ENCODE data around the gene GNPTG.

Gene GNPTG

GRCh38 chr16:1361685-1362360, 10.1 kb downstream of the GNPTG start:
- Histone ChIP-seq H3K9ac (ENCODE audit: low read length) (no peak overlapping the region), H3K27me3 (ENCODE audit: control insufficient read depth, insufficient read depth, low read length) (no peaks in the 10 kb centered on the region), H3K36me3 (ENCODE audit: control insufficient read depth, insufficient read depth, low read length) (no peaks in the 10 kb centered on the region)

DNA sequence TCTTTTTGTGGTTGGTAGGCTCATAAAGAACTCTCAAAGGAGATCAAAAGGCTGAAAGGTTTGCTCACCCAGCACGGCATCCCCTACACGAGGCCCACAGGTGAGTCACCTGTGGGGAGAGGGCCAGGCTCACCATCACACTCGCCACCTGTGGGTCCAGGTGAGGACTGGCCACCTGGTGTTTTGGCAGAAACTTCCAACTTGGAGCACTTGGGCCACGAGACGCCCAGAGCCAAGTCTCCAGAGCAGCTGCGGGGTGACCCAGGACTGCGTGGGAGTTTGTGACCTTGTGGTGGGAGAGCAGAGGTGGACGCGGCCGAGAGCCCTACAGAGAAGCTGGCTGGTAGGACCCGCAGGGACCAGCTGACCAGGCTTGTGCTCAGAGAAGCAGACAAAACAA, 11.1 kb downstream of the GNPTG start:
- Histone ChIP-seq H3K4me1 (ENCODE audit: control insufficient read depth, insufficient read depth, low read length) (no peaks in the 10 kb centered on the region), H3K27me3 (ENCODE audit: control insufficient read depth, insufficient read depth, low read length) (no peaks in the 10 kb centered on the region), H3K4me3 (ENCODE audit: low read length) (no peak overlapping the region), H3K36me3 (ENCODE audit: control insufficient read depth, insufficient read depth, low read length) (no peaks in the 10 kb centered on the region), H3K9ac (ENCODE audit: low read length) (no peak overlapping the region), H3K9me3 (ENCODE audit: control insufficient read depth, low read length) (no peaks in the 10 kb centered on the region)

More at GRCh38 chr16:1361685-1362360, 10.1 kb downstream of the GNPTG start:
- Histone ChIP-seq H3K4me3 (ENCODE audit: low read length) (no peak overlapping the region), H3K9me3 (ENCODE audit: control insufficient read depth, low read length) (no peaks in the 10 kb centered on the region), H3K4me1 (ENCODE audit: control insufficient read depth, insufficient read depth, low read length) (no peaks in the 10 kb centered on the region)

GRCh38 chr16:1363501-1364041, 11.8 kb downstream of the GNPTG start:
- Histone ChIP-seq H3K27me3 (ENCODE audit: control insufficient read depth, insufficient read depth, low read length) (no peaks in the 10 kb centered on the region), H3K36me3 (ENCODE audit: control insufficient read depth, insufficient read depth, low read length) (no peaks in the 10 kb centered on the region), H3K9ac (ENCODE audit: low read length) (no peak overlapping the region), H3K4me1 (ENCODE audit: control insufficient read depth, insufficient read depth, low read length) (no peaks in the 10 kb centered on the region), H3K9me3 (ENCODE audit: control insufficient read depth, low read length) (no peaks in the 10 kb centered on the region), H3K4me3 (ENCODE audit: low read length) (no peak overlapping the region)

GRCh38 chr16:1364510-1364909, 12.8 kb downstream of the GNPTG start:
- no peaks in the 10 kb centered on the region for H3K4me1 ChIP-seq (ENCODE audit: control insufficient read depth, insufficient read depth, low read length)
- no peaks in the 10 kb centered on the region for H3K36me3 ChIP-seq (ENCODE audit: control insufficient read depth, insufficient read depth, low read length)
- H3K9ac ChIP-seq (ENCODE audit: low read length) = no peak overlapping the region
- H3K27me3 ChIP-seq (ENCODE audit: control insufficient read depth, insufficient read depth, low read length) = no peaks in the 10 kb centered on the region
- no peaks in the 10 kb centered on the region for H3K9me3 ChIP-seq (ENCODE audit: control insufficient read depth, low read length)
- H3K4me3 ChIP-seq (ENCODE audit: low read length) = no peak overlapping the region

GRCh38 chr16:1366060-1366711, 14.5 kb downstream of the GNPTG start:
- no peak overlapping the region for H3K4me3 ChIP-seq (ENCODE audit: low read length)
- H3K36me3 ChIP-seq (ENCODE audit: control insufficient read depth, insufficient read depth, low read length) = no peaks in the 10 kb centered on the region
- no peaks in the 10 kb centered on the region for H3K4me1 ChIP-seq (ENCODE audit: control insufficient read depth, insufficient read depth, low read length)
- no peaks in the 10 kb centered on the region for H3K9me3 ChIP-seq (ENCODE audit: control insufficient read depth, low read length)
- H3K9ac ChIP-seq (ENCODE audit: low read length) = no peak overlapping the region
- no peaks in the 10 kb centered on the region for H3K27me3 ChIP-seq (ENCODE audit: control insufficient read depth, insufficient read depth, low read length)

DNA sequence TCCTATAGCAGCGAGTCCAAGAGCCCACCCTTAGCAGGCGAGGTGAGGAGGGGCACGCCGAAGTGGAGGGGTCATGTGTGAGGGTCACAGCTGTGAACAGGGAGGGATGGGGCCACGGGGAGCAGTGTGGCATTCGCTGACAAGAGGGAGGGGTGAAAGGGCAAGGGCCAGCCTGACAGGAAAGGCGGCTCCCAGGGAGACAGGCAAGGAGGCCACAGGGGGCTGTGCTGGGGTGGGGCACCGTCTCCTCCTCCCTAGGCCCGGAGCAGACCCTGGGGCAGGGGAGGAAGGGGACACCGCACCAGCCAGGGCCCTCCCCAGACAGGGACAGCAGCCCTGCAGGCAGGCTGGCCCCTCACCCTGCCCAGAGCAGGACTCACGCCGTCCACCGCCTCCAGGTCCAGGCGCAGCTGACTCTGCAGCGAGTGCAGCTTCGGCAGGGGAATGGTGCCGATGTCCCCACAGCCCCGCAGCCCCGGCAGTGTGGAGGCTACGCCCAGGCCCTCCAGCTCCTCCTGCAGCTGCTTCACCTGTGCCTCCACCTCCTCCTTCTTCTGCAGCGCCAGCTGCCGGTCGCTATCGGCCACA, 15.1 kb downstream of the GNPTG start:
- no peaks in the 10 kb centered on the region for H3K9me3 ChIP-seq (ENCODE audit: control insufficient read depth, low read length)
- no peak overlapping the region for H3K4me3 ChIP-seq (ENCODE audit: low read length)
- no peaks in the 10 kb centered on the region for H3K27me3 ChIP-seq (ENCODE audit: control insufficient read depth, insufficient read depth, low read length)
- H3K4me1 ChIP-seq (ENCODE audit: control insufficient read depth, insufficient read depth, low read length) = no peaks in the 10 kb centered on the region
- no peaks in the 10 kb centered on the region for H3K36me3 ChIP-seq (ENCODE audit: control insufficient read depth, insufficient read depth, low read length)
- H3K9ac ChIP-seq (ENCODE audit: low read length) = no peak overlapping the region

DNA sequence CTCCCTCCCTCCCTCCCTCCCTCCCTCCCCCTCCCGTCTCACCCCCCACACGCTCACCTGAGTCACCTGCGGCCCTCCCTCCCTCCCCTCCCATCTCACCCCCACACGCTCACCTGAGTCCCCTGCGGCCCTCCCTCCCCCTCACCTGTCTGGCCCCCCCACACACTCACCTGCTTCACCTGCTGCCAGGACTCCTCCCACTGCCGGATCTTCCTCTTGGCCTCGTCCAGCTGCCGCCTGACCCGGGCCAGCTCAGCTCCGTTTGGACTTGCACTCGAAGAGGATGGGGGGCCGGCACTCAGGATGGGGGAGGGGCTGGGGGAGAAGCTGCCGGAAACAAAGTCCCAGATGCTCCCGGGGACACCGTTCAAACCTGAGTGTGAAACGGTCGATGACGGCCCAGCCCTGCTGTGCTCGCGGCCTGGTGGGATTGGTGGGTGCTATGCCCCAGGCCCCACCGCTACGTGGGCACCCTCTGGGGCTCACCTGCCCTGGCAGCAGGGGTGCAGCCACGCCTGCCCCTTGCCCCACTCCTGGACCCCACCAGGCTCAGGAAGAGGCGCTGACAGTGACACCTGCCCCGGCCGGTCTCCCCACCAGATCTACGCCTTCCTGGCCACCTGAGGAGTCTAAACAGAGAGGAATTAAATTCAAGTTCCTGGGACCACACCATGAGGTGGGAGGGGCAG, 15.9 kb downstream of the GNPTG start:
- no peak overlapping the region for H3K4me3 ChIP-seq (ENCODE audit: low read length)
- H3K4me1 ChIP-seq (ENCODE audit: control insufficient read depth, insufficient read depth, low read length) = no peaks in the 10 kb centered on the region
- no peaks in the 10 kb centered on the region for H3K9me3 ChIP-seq (ENCODE audit: control insufficient read depth, low read length)
- H3K9ac ChIP-seq (ENCODE audit: low read length) = no peak overlapping the region
- H3K27me3 ChIP-seq (ENCODE audit: control insufficient read depth, insufficient read depth, low read length) = no peaks in the 10 kb centered on the region
- H3K36me3 ChIP-seq (ENCODE audit: control insufficient read depth, insufficient read depth, low read length) = no peaks in the 10 kb centered on the region

GRCh38 chr16:1371054-1371978, 19.6 kb downstream of the GNPTG start:
- no peaks in the 10 kb centered on the region for H3K36me3 ChIP-seq (ENCODE audit: control insufficient read depth, insufficient read depth, low read length)
- H3K9ac ChIP-seq (ENCODE audit: low read length) = no peak overlapping the region
- no peaks in the 10 kb centered on the region for H3K9me3 ChIP-seq (ENCODE audit: control insufficient read depth, low read length)
- H3K4me3 ChIP-seq (ENCODE audit: low read length) = no peak overlapping the region
- no peaks in the 10 kb centered on the region for H3K4me1 ChIP-seq (ENCODE audit: control insufficient read depth, insufficient read depth, low read length)
- no peaks in the 10 kb centered on the region for H3K27me3 ChIP-seq (ENCODE audit: control insufficient read depth, insufficient read depth, low read length)

GRCh38 chr16:1372292-1372950, 20.7 kb downstream of the GNPTG start:
- Histone ChIP-seq H3K4me1 (ENCODE audit: control insufficient read depth, insufficient read depth, low read length) (no peaks in the 10 kb centered on the region), H3K9me3 (ENCODE audit: control insufficient read depth, low read length) (no peaks in the 10 kb centered on the region), H3K9ac (ENCODE audit: low read length) (no peak overlapping the region), H3K27me3 (ENCODE audit: control insufficient read depth, insufficient read depth, low read length) (no peaks in the 10 kb centered on the region), H3K36me3 (ENCODE audit: control insufficient read depth, insufficient read depth, low read length) (no peaks in the 10 kb centered on the region), H3K4me3 (ENCODE audit: low read length) (no peak overlapping the region)

DNA sequence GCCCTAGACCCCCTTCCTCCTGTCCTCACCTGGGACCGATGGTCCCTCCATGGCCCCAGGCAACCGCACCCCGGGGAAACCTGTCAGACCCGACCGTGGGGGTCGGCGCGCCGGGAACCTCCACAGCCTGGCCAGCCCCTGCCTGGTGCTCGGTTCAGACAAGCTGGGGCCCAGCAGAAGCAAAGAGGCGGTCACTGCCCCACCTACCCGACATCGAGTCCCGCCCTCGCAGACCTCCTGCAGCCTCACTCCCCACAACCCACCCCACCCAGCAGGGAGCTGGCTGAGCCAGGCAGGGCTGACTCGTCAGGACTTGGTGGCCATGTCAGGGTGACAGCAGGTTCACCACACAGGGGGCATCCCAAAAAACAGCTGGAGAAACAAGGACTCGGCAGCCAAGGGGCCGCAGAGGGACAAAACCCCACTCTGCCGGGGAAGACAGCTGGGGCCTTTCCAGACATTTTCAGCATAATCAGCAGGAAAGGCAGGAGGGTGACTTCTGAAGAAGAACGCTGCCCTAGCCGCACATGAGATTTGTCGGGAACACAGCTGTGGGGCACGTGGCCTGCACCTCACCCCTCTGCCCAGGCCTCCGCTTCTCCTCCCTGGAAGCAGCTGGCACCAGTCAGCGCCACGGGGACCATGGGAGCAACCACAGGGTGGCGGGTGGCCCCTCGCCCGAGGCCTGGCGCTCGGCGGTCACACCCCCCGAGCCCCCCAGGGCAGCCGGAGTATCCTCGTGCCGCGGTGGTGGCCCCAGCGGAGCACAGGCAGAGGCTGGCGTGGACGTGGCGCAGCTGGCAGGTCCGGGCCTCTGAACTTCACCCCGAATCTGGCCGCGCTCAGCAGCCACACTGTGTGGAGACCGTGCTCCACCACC, 22.9 kb downstream of the GNPTG start:
- no peak overlapping the region for H3K4me3 ChIP-seq (ENCODE audit: low read length)
- H3K4me1 ChIP-seq (ENCODE audit: control insufficient read depth, insufficient read depth, low read length) = peaks cover 11% of the 10 kb centered on the region
- no peaks in the 10 kb centered on the region for H3K9me3 ChIP-seq (ENCODE audit: control insufficient read depth, low read length)
- no peak overlapping the region for H3K9ac ChIP-seq (ENCODE audit: low read length)
- H3K27me3 ChIP-seq (ENCODE audit: control insufficient read depth, insufficient read depth, low read length) = no peaks in the 10 kb centered on the region
- no peaks in the 10 kb centered on the region for H3K36me3 ChIP-seq (ENCODE audit: control insufficient read depth, insufficient read depth, low read length)
